H1 (cell line): ENCODE data around the gene EEF2K. TPM values are rescaled to one million over a fixed set of nuclear protein-coding genes. Genes with fewer than 3 reads are reported as not detected.

Experiments used
- CTCF ChIA-PET: fragments of 300-600 bp; sonication (Branson Sonifier 250); formaldehyde crosslinking; loops from one replicate; lab custom pipeline; 2021; ENCODE audit not compliant: partially characterized antibody; lab: Charles Lee
- POLR2A ChIA-PET: fragments of 300-600 bp; sonication (Branson Sonifier 250); formaldehyde crosslinking; loops from one replicate; lab custom pipeline; 2021; ENCODE audit warnings: inconsistent platforms; ENCODE audit not compliant: partially characterized antibody; lab: Charles Lee
- DNase-seq, 2 experiments: peaks; one replicate each; pipeline versions ENCODE4 v3.0.0 to v3.0.0-alpha.2; 2010 to 2022; ENCODE audit warnings: low spot score in 2 of 2, low read depth in 1 of 2, mixed read lengths in 1 of 2
- FAIRE-seq: peaks from 2 replicates; lab custom pipeline; 2011; peaks lifted over from hg19 to GRCh38; lab: Jason Lieb, UNC
- H2AFZ ChIP-seq: 2 replicates; pipeline ENCODE4 v1.8.1; 2012; ENCODE audit warnings: low read length, inconsistent platforms
- H2AK5ac ChIP-seq: 2 replicates; pipeline ENCODE4 v1.6.1; 2013; ENCODE audit warnings: low read depth, low read length
- H2BK120ac ChIP-seq: replicated peaks from 2 replicates; pipeline ENCODE3; 2013; ENCODE audit warnings: low read depth, low read length, inconsistent platforms
- H2BK12ac ChIP-seq: 2 replicates; pipeline ENCODE4 v1.6.1; 2013; ENCODE audit warnings: low read depth, low read length
- H2BK15ac ChIP-seq: 2 replicates; pipeline ENCODE4 v1.6.1; 2013; ENCODE audit warnings: low read length
- H2BK20ac ChIP-seq: 2 replicates; pipeline ENCODE4 v1.6.1; 2013; ENCODE audit warnings: low read length
- H2BK5ac ChIP-seq: 2 replicates; pipeline ENCODE4 v1.6.1; 2013; ENCODE audit warnings: low read depth, low read length
- H3K14ac ChIP-seq: 2 replicates; pipeline ENCODE4 v1.6.1; 2013; ENCODE audit warnings: inconsistent platforms; ENCODE audit not compliant: insufficient read length
- H3K18ac ChIP-seq: 2 replicates; pipeline ENCODE4 v1.6.1; 2013; ENCODE audit warnings: low read length; ENCODE audit errors: extremely low read depth
- H3K23ac ChIP-seq: 2 replicates; pipeline ENCODE4 v1.6.1; 2013; ENCODE audit warnings: inconsistent platforms; ENCODE audit not compliant: insufficient read length
- H3K23me2 ChIP-seq: 2 replicates; pipeline ENCODE4 v1.6.1; 2013; ENCODE audit warnings: low read depth, low read length
- H3K27ac ChIP-seq: 2 replicates; pipeline ENCODE4 v1.6.1; 2011; ENCODE audit warnings: low read depth, low read length, inconsistent platforms
- H3K27me3 ChIP-seq, 4 experiments: replicated peaks in 1 of 4; 1 replicate in 1 of 4; 2 replicates in 3 of 4; pipeline versions ENCODE4 v1.6.1 to v1.8.1; 2011 to 2013; ENCODE audit warnings: low read length in 3 of 4, mild to moderate bottlenecking in 3 of 4, inconsistent platforms in 2 of 4, mixed read lengths in 2 of 4, moderate library complexity in 1 of 4; ENCODE audit not compliant: control insufficient read depth in 3 of 4, insufficient read depth in 3 of 4; ENCODE audit errors: extremely low read depth in 1 of 4
- H3K36me3 ChIP-seq, 4 experiments: 2 replicates each; pipeline versions ENCODE4 v1.6.1 to v1.8.1; 2011 to 2013; ENCODE audit warnings: mild to moderate bottlenecking in 4 of 4, low read length in 3 of 4, moderate library complexity in 2 of 4, control low read depth in 1 of 4, inconsistent platforms in 1 of 4; ENCODE audit not compliant: insufficient read depth in 4 of 4, control insufficient read depth in 2 of 4
- H3K4ac ChIP-seq: replicated peaks from 2 replicates; pipeline ENCODE3; 2013; ENCODE audit warnings: low read length, low read depth, mixed read lengths, inconsistent platforms; ENCODE audit not compliant: insufficient read length
- H3K4me1 ChIP-seq, 4 experiments: replicated peaks in 1 of 4; 1 replicate in 1 of 4; 2 replicates in 3 of 4; pipeline versions ENCODE4 v1.6.1 to v1.8.1; 2011 to 2013; ENCODE audit warnings: low read length in 3 of 4, inconsistent platforms in 2 of 4, mixed read lengths in 1 of 4; ENCODE audit not compliant: insufficient read depth in 4 of 4, control insufficient read depth in 3 of 4
- H3K4me2 ChIP-seq, 2 experiments: 2 replicates each; pipeline versions ENCODE4 v1.6.1 to v1.8.1; 2011 to 2013; ENCODE audit warnings: low read depth in 2 of 2, low read length in 2 of 2, control low read depth in 1 of 2, inconsistent platforms in 1 of 2, mild to moderate bottlenecking in 1 of 2; ENCODE audit not compliant: insufficient read depth in 1 of 2
- H3K4me3 ChIP-seq, 4 experiments: fragments of 200-600, 300-600 bp in 1 of 4; sonication (generic), shearing (Covaris generic), sonication (Bioruptor Twin) in 1 of 4; 2 replicates each; pipeline versions ENCODE4 v1.5.1 to v1.8.1; 2011 to 2016; ENCODE audit warnings: low read length in 4 of 4, low read depth in 3 of 4, control low read depth in 2 of 4, inconsistent platforms in 2 of 4, mild to moderate bottlenecking in 2 of 4, mixed read lengths in 1 of 4, moderate library complexity in 1 of 4; ENCODE audit not compliant: insufficient read depth in 2 of 4; ENCODE audit errors: extremely low read depth in 1 of 4
- H3K56ac ChIP-seq: replicated peaks from 2 replicates; pipeline ENCODE3; 2013; ENCODE audit warnings: low read depth, mild to moderate bottlenecking, mixed read lengths, low read length, inconsistent platforms; ENCODE audit not compliant: insufficient read length
- H3K79me1 ChIP-seq: 2 replicates; pipeline ENCODE4 v1.6.1; 2013; ENCODE audit warnings: low read depth, low read length, control low read depth
- H3K79me2 ChIP-seq, 2 experiments: 2 replicates each; pipeline versions ENCODE4 v1.6.1 to v1.8.1; 2012 to 2013; ENCODE audit warnings: low read length in 2 of 2, mild to moderate bottlenecking in 2 of 2, inconsistent platforms in 1 of 2; ENCODE audit not compliant: insufficient read depth in 2 of 2, control insufficient read depth in 1 of 2
- H3K9ac ChIP-seq, 4 experiments: replicated peaks in 1 of 4; 1 replicate in 1 of 4; 2 replicates in 3 of 4; pipeline versions ENCODE4 v1.6.1 to v1.8.1; 2011 to 2013; ENCODE audit warnings: low read depth in 3 of 4, low read length in 3 of 4, control low read depth in 2 of 4, mild to moderate bottlenecking in 2 of 4, moderate library complexity in 2 of 4, inconsistent platforms in 1 of 4; ENCODE audit errors: extremely low read depth in 1 of 4
- H3K9me3 ChIP-seq, 2 experiments: 2 replicates each; pipeline versions ENCODE4 v1.6.1 to v1.8.1; 2012 to 2013; ENCODE audit warnings: mild to moderate bottlenecking in 2 of 2, moderate library complexity in 2 of 2, control low read depth in 1 of 2, inconsistent platforms in 1 of 2, low read depth in 1 of 2, low read length in 1 of 2, mixed read lengths in 1 of 2; ENCODE audit not compliant: insufficient read depth in 2 of 2
- H4K20me1 ChIP-seq, 2 experiments: replicated peaks in 1 of 2; 2 replicates each; pipeline versions ENCODE3 to v1.8.1; 2011 to 2013; ENCODE audit warnings: inconsistent platforms in 2 of 2, low read length in 2 of 2, mild to moderate bottlenecking in 1 of 2; ENCODE audit not compliant: insufficient read depth in 2 of 2, control insufficient read depth in 1 of 2
- H4K5ac ChIP-seq: 2 replicates; pipeline ENCODE4 v1.6.1; 2013; ENCODE audit warnings: low read length, low read depth, mixed read lengths, inconsistent platforms; ENCODE audit not compliant: insufficient read length
- H4K8ac ChIP-seq: 2 replicates; pipeline ENCODE4 v1.8.0; 2013; ENCODE audit warnings: mild to moderate bottlenecking, moderate library complexity, low read length, inconsistent platforms; ENCODE audit not compliant: insufficient read depth; ENCODE audit errors: extremely low read depth
- H4K91ac ChIP-seq: replicated peaks from 2 replicates; pipeline ENCODE3; 2013; ENCODE audit warnings: low read length, mixed read lengths, inconsistent platforms; ENCODE audit not compliant: insufficient read length
- CTBP2 ChIP-seq: IDR thresholded peaks from 2 replicates; pipeline ENCODE4 v1.7.0; 2011; ENCODE audit warnings: borderline replicate concordance, mild to moderate bottlenecking, moderate library complexity, mixed read lengths, low read length; ENCODE audit not compliant: insufficient read depth, insufficient read length
- E2F6 ChIP-seq: IDR thresholded peaks from 2 replicates; pipeline ENCODE4 v1.6.1; 2012; ENCODE audit warnings: inconsistent platforms
- EGR1 ChIP-seq: IDR thresholded peaks from 2 replicates; pipeline ENCODE4 v1.6.1; 2011; ENCODE audit warnings: low read depth, low read length, borderline replicate concordance
- GTF2F1 ChIP-seq: IDR thresholded peaks from 2 replicates; pipeline ENCODE4 v1.6.1; 2012; ENCODE audit warnings: low read depth, low read length, improper control_type of control experiment, borderline replicate concordance
- PHF8 ChIP-seq: fragments of 200-600 bp; sonication (generic); conservative IDR thresholded peaks from 2 replicates; pipeline ENCODE4 v1.7.1; 2012; ENCODE audit warnings: low read depth, mild to moderate bottlenecking, inconsistent platforms, low read length, moderate library complexity
- RAD21 ChIP-seq, 2 experiments: IDR thresholded peaks in 1 of 2; conservative IDR thresholded peaks in 1 of 2; 2 replicates each; pipeline ENCODE4 v1.6.1; 2011; ENCODE audit warnings: low read depth in 2 of 2, low read length in 2 of 2, improper control_type of control experiment in 1 of 2, inconsistent platforms in 1 of 2, mild to moderate bottlenecking in 1 of 2, moderate library complexity in 1 of 2
- RNF2 ChIP-seq: fragments of 200-900, 300-1000 bp; sonication (generic); IDR thresholded peaks from 2 replicates; pipeline ENCODE4 v1.7.1; 2016; ENCODE audit warnings: borderline replicate concordance, low read depth, mild to moderate bottlenecking, antibody characterized with exemption, low read length; ENCODE audit not compliant: poor library complexity, severe bottlenecking; ENCODE audit errors: missing control alignments
- SAP30 ChIP-seq: fragments of 300-600 bp; sonication (generic); IDR thresholded peaks from 2 replicates; pipeline ENCODE4 v1.7.1; 2012; ENCODE audit warnings: low read length, moderate library complexity, mild to moderate bottlenecking, inconsistent platforms; ENCODE audit not compliant: insufficient read depth, insufficient replicate concordance
- SIX5 ChIP-seq: IDR thresholded peaks from 2 replicates; pipeline ENCODE4 v1.6.1; 2011; ENCODE audit warnings: mild to moderate bottlenecking, low read depth, low read length
- TBP ChIP-seq: IDR thresholded peaks from 2 replicates; pipeline ENCODE4 v1.6.1; 2011; ENCODE audit warnings: low read depth, low read length, improper control_type of control experiment
- WGBS, 2 experiments: shearing (Covaris generic) in 1 of 2; methylation state at CpG; one replicate each; pipeline versions ENCODE4 v1.1.6 to v1.1.7; 2013 to 2015; ENCODE audit warnings: low lambda C conversion rate in 2 of 2, mixed read lengths in 2 of 2, inconsistent platforms in 1 of 2, low coverage in 1 of 2, missing lambda C conversion rate in 1 of 2; ENCODE audit not compliant: insufficient replicate concordance in 2 of 2, insufficient coverage in 1 of 2, insufficient read length in 1 of 2; ENCODE audit errors: extremely low coverage in 1 of 2, missing lambda C conversion rate in 1 of 2; 5-methylcytosine and 5-hydroxymethylcytosine counted together
- polyA plus RNA-seq, 7 experiments: library from polyadenylated mRNA; depleted of rRNA in 3 of 7; stranded (reverse) in 5 of 7; unstranded in 2 of 7; fragments of >200 nt in 5 of 7; fragments of 200-250 nt in 2 of 7; gene quantifications; 1 replicate in 5 of 7; 2 replicates in 1 of 7; 4 replicates in 1 of 7; pipeline versions ENCODE4 v1.2.1 to v1.2.3, GENCODE V29; 2011 to 2013; ENCODE audit warnings: missing spikeins in 2 of 7, mixed read lengths in 2 of 7
- total RNA-seq: library from RNA; stranded (reverse); fragmentation: NEBNext Ultra II Directional; extraction: Animal tissue kit (Norgen Biotek cat#: 25700); gene quantifications from 2 replicates; pipeline ENCODE4 v1.2.1, GENCODE V29; 2021

Gene EEF2K
- total and polyA plus RNA-seq, 2 of the 8 experiments (the other 6 are each of a cell fraction or from before 2014, with no cell fraction given) = 14.9 to 30.2 TPM

DNA sequence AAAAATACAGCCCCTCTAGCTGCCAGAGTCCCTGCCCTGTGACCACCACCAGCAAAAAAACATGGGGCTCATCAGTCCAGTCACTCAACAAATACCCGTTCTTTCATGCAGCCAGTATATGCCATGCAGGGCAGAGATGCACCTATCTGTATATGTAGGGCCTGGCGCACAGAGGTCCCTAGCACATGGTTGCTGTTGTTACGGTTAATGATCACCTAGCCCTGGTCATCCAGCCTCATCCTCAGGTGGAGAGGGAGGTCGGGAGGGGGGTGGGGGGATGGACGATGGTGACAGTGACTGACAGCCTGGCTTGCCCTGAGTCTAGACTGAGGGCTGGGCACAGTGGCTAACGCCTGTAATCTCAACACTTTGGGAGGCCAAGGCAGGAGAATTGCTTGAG is 42.3 kb upstream of the EEF2K start:
- no peaks in the 10 kb centered on the region for H3K79me2 ChIP-seq
- no peak overlapping the region for H3K23ac ChIP-seq
- no peak overlapping the region for H3K4me2 ChIP-seq
- no peaks in the 10 kb centered on the region for H3K79me1 ChIP-seq
- POLR2A ChIA-PET = interaction anchor here (1.3 to 1.5 kb wide), 2 partner anchors 10 to 11 kb away, joined by 4 to 5 read pairs; no protein-coding TSS in a partner anchor
- no peak overlapping the region for H2AFZ ChIP-seq
- H2BK120ac ChIP-seq = no peak overlapping the region
- no peaks in the 10 kb centered on the region for H3K9me3 ChIP-seq
- H3K36me3 ChIP-seq = no peaks in the 10 kb centered on the region
- H3K9ac ChIP-seq = no peak overlapping the region
- H4K20me1 ChIP-seq = no peaks in the 10 kb centered on the region
- H3K56ac ChIP-seq = no peak overlapping the region
- H3K27ac ChIP-seq = no peak overlapping the region
- H2AK5ac ChIP-seq = no peak overlapping the region
- no peaks in the 10 kb centered on the region for H3K4me1 ChIP-seq
- WGBS, 2 experiments = 89% methylated on average over 6 of the region's 6 CpGs; no CpG with 5 or more reads in 1 of the 2 experiments
- DNase-seq = no peak
- H4K5ac ChIP-seq = no peak overlapping the region
- peaks cover 11% of the 10 kb centered on the region; the same call in 1 of the 2 replicates for H3K23me2 ChIP-seq
- no peak overlapping the region for H2BK5ac ChIP-seq
- no peak overlapping the region for H3K14ac ChIP-seq
- H2BK20ac ChIP-seq = no peak overlapping the region
- H2BK12ac ChIP-seq = no peak overlapping the region
- H4K8ac ChIP-seq = no peak overlapping the region
- no peak overlapping the region for H3K18ac ChIP-seq
- H3K27me3 ChIP-seq = peaks cover 0 to 21% (median 14%) of the 10 kb centered on the region in 4 experiments; a peak in 6 of 7 replicates
- H2BK15ac ChIP-seq = no peak overlapping the region
- no peak for FAIRE-seq
- H4K91ac ChIP-seq = no peak overlapping the region
- CTCF ChIA-PET = interaction anchor here (0.8 to 1.1 kb wide), 3 partner anchors 12 to 63 kb away, joined by 3 to 5 read pairs (median 4); no protein-coding TSS in a partner anchor
- no peak overlapping the region for H3K4me3 ChIP-seq
- no peak overlapping the region for H3K4ac ChIP-seq
- no peak for TF ChIP-seq TBP
- TF ChIP-seq SIX5 = no peak
- TF ChIP-seq E2F6 = no peak
- TF ChIP-seq EGR1 = no peak
- TF ChIP-seq CTBP2 = no peak
- no peak for TF ChIP-seq RAD21 (IDR thresholded peaks at IDR 0.05 in 1 of 2, conservative IDR thresholded peaks at IDR 0.05 in 1 of 2; ENCODE audit: low read depth in 2 of 2, low read length in 2 of 2)
- no peak for TF ChIP-seq GTF2F1
- TF ChIP-seq PHF8 = no peak
- TF ChIP-seq RNF2 = no peak
- no peak for TF ChIP-seq SAP30
